ENCODE results near the gene CFAP77.

DNA sequence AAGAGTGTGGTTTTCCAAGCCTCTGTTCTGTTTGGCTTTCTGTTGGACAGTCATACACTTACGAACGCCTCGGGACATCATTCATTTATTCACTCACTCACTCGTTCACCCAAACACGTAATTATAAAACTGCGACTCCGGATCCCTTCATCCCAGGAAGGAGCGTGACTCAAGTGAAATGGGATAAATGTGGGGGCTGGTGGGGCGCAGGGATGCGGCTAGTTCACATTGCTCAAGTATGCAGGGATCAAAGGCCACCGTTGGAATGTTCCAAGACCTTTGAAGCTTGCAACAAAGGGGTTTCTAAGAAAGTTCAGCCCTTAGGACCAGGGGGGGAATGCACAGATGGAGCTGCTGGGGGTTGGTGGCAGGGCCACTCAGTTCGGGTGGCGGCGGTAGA is 64.2 kb downstream of the CFAP77 start:
- no peak for TF ChIP-seq POLR2A (IDR thresholded peaks at IDR 0.05)
- TF ChIP-seq, protein P1, sequence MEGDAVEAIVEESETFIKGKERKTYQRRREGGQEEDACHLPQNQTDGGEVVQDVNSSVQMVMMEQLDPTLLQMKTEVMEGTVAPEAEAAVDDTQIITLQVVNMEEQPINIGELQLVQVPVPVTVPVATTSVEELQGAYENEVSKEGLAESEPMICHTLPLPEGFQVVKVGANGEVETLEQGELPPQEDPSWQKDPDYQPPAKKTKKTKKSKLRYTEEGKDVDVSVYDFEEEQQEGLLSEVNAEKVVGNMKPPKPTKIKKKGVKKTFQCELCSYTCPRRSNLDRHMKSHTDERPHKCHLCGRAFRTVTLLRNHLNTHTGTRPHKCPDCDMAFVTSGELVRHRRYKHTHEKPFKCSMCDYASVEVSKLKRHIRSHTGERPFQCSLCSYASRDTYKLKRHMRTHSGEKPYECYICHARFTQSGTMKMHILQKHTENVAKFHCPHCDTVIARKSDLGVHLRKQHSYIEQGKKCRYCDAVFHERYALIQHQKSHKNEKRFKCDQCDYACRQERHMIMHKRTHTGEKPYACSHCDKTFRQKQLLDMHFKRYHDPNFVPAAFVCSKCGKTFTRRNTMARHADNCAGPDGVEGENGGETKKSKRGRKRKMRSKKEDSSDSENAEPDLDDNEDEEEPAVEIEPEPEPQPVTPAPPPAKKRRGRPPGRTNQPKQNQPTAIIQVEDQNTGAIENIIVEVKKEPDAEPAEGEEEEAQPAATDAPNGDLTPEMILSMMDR (IDR thresholded peaks at IDR 0.05) = no peak
